ENCODE results near the gene KRTAP4-5. TPM values are rescaled to one million over a fixed set of nuclear protein-coding genes. Genes with fewer than 3 reads are reported as not detected.

The KRTAP4-5 gene
- total and polyA plus RNA-seq, 2 experiments from 2014 or later = not detected

- DNase-seq (ENCODE audit: low spot score) (no peak), ATAC-seq (no peak)
- Histone ChIP-seq H3K9me2 (ENCODE audit: insufficient read depth) (no peaks in the 10 kb centered on the region), H3K4me3 (no peak overlapping the region), H4K20me1 (replicated peaks; ENCODE audit: insufficient read depth) (no peaks in the 10 kb centered on the region), H3K27ac (ENCODE audit: low read depth) (no peak overlapping the region), H3K79me2 (replicated peaks; ENCODE audit: insufficient read depth) (no peaks in the 10 kb centered on the region), H3K4me1 (ENCODE audit: insufficient read depth) (no peaks in the 10 kb centered on the region), H3K36me3 (ENCODE audit: insufficient read depth) (no peaks in the 10 kb centered on the region), H2AFZ (no peak overlapping the region), H3K27me3 (ENCODE audit: insufficient read depth) (no peaks in the 10 kb centered on the region), H3F3A (replicated peaks; ENCODE audit: low read depth) (no peaks in the 10 kb centered on the region), H3K4me2 (no peak overlapping the region)
- H3K4me3 Mint-ChIP-seq = no peak overlapping the region
- H3K27ac Mint-ChIP-seq = no peak overlapping the region
- no peak for TF ChIP-seq NANOG (IDR thresholded peaks at IDR 0.05; ENCODE audit: borderline replicate concordance)
- TF ChIP-seq JUNB (IDR thresholded peaks at IDR 0.05; ENCODE audit: unreplicated experiment) = no peak
- TF ChIP-seq CTCF (conservative IDR thresholded peaks at IDR 0.05; ENCODE audit: low read depth in 2 of 2) = no peak
- TF ChIP-seq STAT1 (IDR thresholded peaks at IDR 0.05; ENCODE audit: unreplicated experiment) = no peak
- no peak for TF ChIP-seq REST (IDR thresholded peaks at IDR 0.05; ENCODE audit: unreplicated experiment)
- no peak for TF ChIP-seq POLR2AphosphoS5 (IDR thresholded peaks at IDR 0.05; ENCODE audit: low read depth)
- TF ChIP-seq EZH2phosphoT487 (IDR thresholded peaks at IDR 0.05; ENCODE audit: unreplicated experiment) = no peak
- no peak for TF ChIP-seq CREB1 (CRISPR knock-in tag; IDR thresholded peaks at IDR 0.05; ENCODE audit: low read depth)
- H3K9me3 Mint-ChIP-seq = no peaks in the 10 kb centered on the region; the same call in 2 of the 3 replicates
- H3K27me3 Mint-ChIP-seq (ENCODE audit: insufficient read depth, low read depth, poor library complexity) = peaks cover 2% of the 10 kb centered on the region
- no peaks in the 10 kb centered on the region for H3K36me3 Mint-ChIP-seq (ENCODE audit: low read depth)
- peaks cover 2% of the 10 kb centered on the region; the same call in 1 of the 3 replicates for H3K4me1 Mint-ChIP-seq
Measured at GRCh38 chr17:41167561-41167960, 17.9 kb upstream of the KRTAP4-5 start.

- H3K27me3 ChIP-seq (ENCODE audit: insufficient read depth) = no peaks in the 10 kb centered on the region
- no peak for TF ChIP-seq POLR2AphosphoS5 (IDR thresholded peaks at IDR 0.05; ENCODE audit: low read depth)
- TF ChIP-seq ZNF114 (CRISPR knock-in tag; IDR thresholded peaks at IDR 0.05) = no peak
- TF ChIP-seq ZNF462 (CRISPR knock-in tag; IDR thresholded peaks at IDR 0.05) = no peak
- TF ChIP-seq EZH2 (IDR thresholded peaks at IDR 0.05; ENCODE audit: low read depth, unreplicated experiment) = no peak
- no peak for TF ChIP-seq STAT1 (IDR thresholded peaks at IDR 0.05; ENCODE audit: unreplicated experiment)
- no peaks in the 10 kb centered on the region for H3F3A ChIP-seq (replicated peaks; ENCODE audit: low read depth)
- H3K4me1 Mint-ChIP-seq = peaks cover 5% of the 10 kb centered on the region; the same call in 2 of the 3 replicates
- ATAC-seq (no peak), DNase-seq (ENCODE audit: low spot score) (no peak)
- no peak overlapping the region for H3K4me3 ChIP-seq
- no peaks in the 10 kb centered on the region for H3K79me2 ChIP-seq (replicated peaks; ENCODE audit: insufficient read depth)
- H4K20me1 ChIP-seq (replicated peaks; ENCODE audit: insufficient read depth) = no peaks in the 10 kb centered on the region
- H3K4me1 ChIP-seq (ENCODE audit: insufficient read depth) = no peaks in the 10 kb centered on the region
- H3K9me3 Mint-ChIP-seq = no peaks in the 10 kb centered on the region; the same call in 2 of the 3 replicates
- H3K27me3 Mint-ChIP-seq (ENCODE audit: insufficient read depth, low read depth, poor library complexity) = peaks cover 2% of the 10 kb centered on the region
- H3K36me3 Mint-ChIP-seq (ENCODE audit: low read depth) = no peaks in the 10 kb centered on the region
- no peaks in the 10 kb centered on the region for H3K36me3 ChIP-seq (ENCODE audit: insufficient read depth)
- H3K27ac Mint-ChIP-seq = no peak overlapping the region
- no peak overlapping the region for H3K4me3 Mint-ChIP-seq
- H3K9me2 ChIP-seq (ENCODE audit: insufficient read depth) = no peaks in the 10 kb centered on the region
- peak overlapping the region; percentile 70 for H2AFZ ChIP-seq
- H3K4me2 ChIP-seq = no peak overlapping the region
- H3K27ac ChIP-seq (ENCODE audit: low read depth) = no peak overlapping the region
Measured at GRCh38 chr17:41163828-41164227, 14.2 kb upstream of the KRTAP4-5 start.
